WTC11 (cell line): ENCODE data around the gene DTNB. TPM values are rescaled to one million over a fixed set of nuclear protein-coding genes. Genes with fewer than 3 reads are reported as not detected.

ENCODE experiments used
- ATAC-seq: fragments of 200-7000 bp; cut with Tn5 transposase; 2 replicates; pipeline ENCODE4 v1.10.0; 2021; ENCODE audit warnings: mild to moderate bottlenecking, moderate library complexity
- CTCF ChIA-PET: fragments of 300-600 bp; sonication (Branson Sonifier 250); formaldehyde crosslinking; loops from one replicate; lab custom pipeline; 2021; ENCODE audit warnings: antibody characterized with exemption; lab: Charles Lee
- POLR2A ChIA-PET: fragments of 350-600 bp; sonication (Branson Sonifier 250); formaldehyde crosslinking; loops from one replicate; lab custom pipeline; 2021; ENCODE audit warnings: antibody characterized with exemption; lab: Charles Lee
- DNase-seq: peaks from one replicate; pipeline ENCODE4 v3.0.0; 2021; ENCODE audit warnings: low spot score
- H3K27ac Mint-ChIP-seq: 2 replicates; pipeline ENCODE4 v1.8.0; 2021; ENCODE audit warnings: mixed read lengths
- H3K27me3 Mint-ChIP-seq: 2 replicates; pipeline ENCODE4 v1.8.0; 2021; ENCODE audit warnings: low read depth, mild to moderate bottlenecking, moderate library complexity, mixed read lengths
- H3K36me3 Mint-ChIP-seq: 2 replicates; pipeline ENCODE4 v1.8.0; 2021; ENCODE audit warnings: mixed read lengths
- H3K4me1 Mint-ChIP-seq: 2 replicates; pipeline ENCODE4 v1.8.0; 2022; ENCODE audit warnings: mixed read lengths
- H3K4me3 Mint-ChIP-seq: 2 replicates; pipeline ENCODE4 v1.8.0; 2021; ENCODE audit warnings: mild to moderate bottlenecking, moderate library complexity, mixed read lengths
- H3K9me3 Mint-ChIP-seq: 2 replicates; pipeline ENCODE4 v1.8.0; 2021; ENCODE audit warnings: mixed read lengths
- ATF2 ChIP-seq: sonication (generic); formaldehyde crosslinking; IDR thresholded peaks from 2 replicates; pipeline ENCODE4 v1.8.1; 2022; ENCODE audit warnings: low read depth, missing genetic modification reagents, borderline replicate concordance
- ATF6 ChIP-seq: sonication (generic); formaldehyde crosslinking; IDR thresholded peaks from 2 replicates; pipeline ENCODE4 v1.8.1; 2023; ENCODE audit warnings: mild to moderate bottlenecking, missing genetic modification reagents
- FOXJ3 ChIP-seq: sonication (generic); formaldehyde crosslinking; IDR thresholded peaks from 2 replicates; pipeline ENCODE4 v1.9.0; 2021; ENCODE audit warnings: missing genetic modification reagents, mild to moderate bottlenecking, borderline replicate concordance
- JAZF1 ChIP-seq: fragments of 250-450 bp; sonication (Bioruptor Pico); IDR thresholded peaks from 2 replicates; pipeline ENCODE4 v1.9.0; 2021; ENCODE audit warnings: moderate library complexity, mild to moderate bottlenecking, inconsistent platforms
- JUN ChIP-seq: sonication (generic); formaldehyde crosslinking; IDR thresholded peaks from 2 replicates; pipeline ENCODE4 v1.8.0; 2023; ENCODE audit warnings: mild to moderate bottlenecking, missing genetic modification reagents
- MYBL2 ChIP-seq: sonication (generic); formaldehyde crosslinking; IDR thresholded peaks from 2 replicates; pipeline ENCODE4 v1.8.1; 2023; ENCODE audit warnings: mild to moderate bottlenecking, moderate library complexity, missing genetic modification reagents
- NFYB ChIP-seq: sonication (generic); formaldehyde crosslinking; conservative IDR thresholded peaks from 2 replicates; pipeline ENCODE4 v1.8.0; 2022; ENCODE audit warnings: low read depth, missing genetic modification reagents
- PREB ChIP-seq: sonication (generic); formaldehyde crosslinking; IDR thresholded peaks from 2 replicates; pipeline ENCODE4 v1.8.1; 2022; ENCODE audit warnings: mild to moderate bottlenecking, missing genetic modification reagents, moderate library complexity, borderline replicate concordance
- PRRX2 ChIP-seq: fragments of 250-450 bp; sonication (Bioruptor Pico); IDR thresholded peaks from 2 replicates; pipeline ENCODE4 v1.8.0; 2021; ENCODE audit warnings: mild to moderate bottlenecking
- TP53 ChIP-seq: sonication (generic); formaldehyde crosslinking; IDR thresholded peaks from 2 replicates; pipeline ENCODE4 v1.8.1; 2023; ENCODE audit warnings: mild to moderate bottlenecking, missing genetic modification reagents
- total RNA-seq: library from RNA; stranded (reverse); gene quantifications from 3 replicates; pipeline ENCODE4 v1.2.3, GENCODE V29; 2021
- TF ChIP-seq, protein P1 (sequence below): fragments of 250-450 bp; sonication (Bioruptor Pico); IDR thresholded peaks from 2 replicates; pipeline ENCODE4 v1.8.0; 2021; ENCODE audit warnings: mild to moderate bottlenecking
- TF ChIP-seq, protein P2 (sequence below): sonication (generic); formaldehyde crosslinking; IDR thresholded peaks from 2 replicates; pipeline ENCODE4 v1.8.1; 2022; ENCODE audit warnings: missing genetic modification reagents, borderline replicate concordance
- TF ChIP-seq, protein P3 (sequence below): fragments of 200-600 bp; IDR thresholded peaks from 2 replicates; pipeline ENCODE4 v1.8.0; 2022; ENCODE audit warnings: antibody characterized with exemption
- TF ChIP-seq, protein P4 (sequence below): sonication (generic); formaldehyde crosslinking; IDR thresholded peaks from 2 replicates; pipeline ENCODE4 v1.8.1; 2022; ENCODE audit warnings: mild to moderate bottlenecking, moderate library complexity, missing genetic modification reagents
- TF ChIP-seq, protein P5 (sequence below): fragments of 250-450 bp; sonication (Bioruptor Pico); IDR thresholded peaks from 2 replicates; pipeline ENCODE4 v2.1.2; 2022; ENCODE audit warnings: mild to moderate bottlenecking, moderate library complexity

Gene DTNB
- total RNA-seq, 1 experiment from 2014 or later: 39.9 TPM

GRCh38 chr2:25684577-25685473 is 11.4 kb upstream of the DTNB start:
- CTCF ChIA-PET: interaction anchor here (1.2 to 1.4 kb wide), 3 partner anchors 15 to 20 kb away, joined by 4 to 6 read pairs (median 5); no protein-coding TSS in a partner anchor
- no peak for DNase-seq
- H3K4me3 Mint-ChIP-seq: no peak overlapping the region
- no peaks in the 10 kb centered on the region for H3K9me3 Mint-ChIP-seq
- TF ChIP-seq PREB (CRISPR knock-in tag) (no peak), MYBL2 (CRISPR knock-in tag) (no peak), ATF6 (no peak), ATF2 (CRISPR knock-in tag) (no peak), FOXJ3 (CRISPR knock-in tag) (no peak), TP53 (CRISPR knock-in tag) (no peak), JAZF1 (CRISPR knock-in tag) (no peak), NFYB (no peak), PRRX2 (no peak), JUN (CRISPR knock-in tag) (no peak)
- TF ChIP-seq, protein P1, sequence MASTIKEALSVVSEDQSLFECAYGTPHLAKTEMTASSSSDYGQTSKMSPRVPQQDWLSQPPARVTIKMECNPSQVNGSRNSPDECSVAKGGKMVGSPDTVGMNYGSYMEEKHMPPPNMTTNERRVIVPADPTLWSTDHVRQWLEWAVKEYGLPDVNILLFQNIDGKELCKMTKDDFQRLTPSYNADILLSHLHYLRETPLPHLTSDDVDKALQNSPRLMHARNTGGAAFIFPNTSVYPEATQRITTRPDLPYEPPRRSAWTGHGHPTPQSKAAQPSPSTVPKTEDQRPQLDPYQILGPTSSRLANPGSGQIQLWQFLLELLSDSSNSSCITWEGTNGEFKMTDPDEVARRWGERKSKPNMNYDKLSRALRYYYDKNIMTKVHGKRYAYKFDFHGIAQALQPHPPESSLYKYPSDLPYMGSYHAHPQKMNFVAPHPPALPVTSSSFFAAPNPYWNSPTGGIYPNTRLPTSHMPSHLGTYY (CRISPR knock-in tag): no peak
- TF ChIP-seq, protein P2, sequence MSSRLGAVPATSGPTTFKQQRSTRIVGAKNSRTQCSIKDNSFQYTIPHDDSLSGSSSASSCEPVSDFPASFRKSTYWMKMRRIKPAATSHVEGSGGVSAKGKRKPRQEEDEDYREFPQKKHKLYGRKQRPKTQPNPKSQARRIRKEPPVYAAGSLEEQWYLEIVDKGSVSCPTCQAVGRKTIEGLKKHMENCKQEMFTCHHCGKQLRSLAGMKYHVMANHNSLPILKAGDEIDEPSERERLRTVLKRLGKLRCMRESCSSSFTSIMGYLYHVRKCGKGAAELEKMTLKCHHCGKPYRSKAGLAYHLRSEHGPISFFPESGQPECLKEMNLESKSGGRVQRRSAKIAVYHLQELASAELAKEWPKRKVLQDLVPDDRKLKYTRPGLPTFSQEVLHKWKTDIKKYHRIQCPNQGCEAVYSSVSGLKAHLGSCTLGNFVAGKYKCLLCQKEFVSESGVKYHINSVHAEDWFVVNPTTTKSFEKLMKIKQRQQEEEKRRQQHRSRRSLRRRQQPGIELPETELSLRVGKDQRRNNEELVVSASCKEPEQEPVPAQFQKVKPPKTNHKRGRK (CRISPR knock-in tag): no peak
- TF ChIP-seq, protein P3, sequence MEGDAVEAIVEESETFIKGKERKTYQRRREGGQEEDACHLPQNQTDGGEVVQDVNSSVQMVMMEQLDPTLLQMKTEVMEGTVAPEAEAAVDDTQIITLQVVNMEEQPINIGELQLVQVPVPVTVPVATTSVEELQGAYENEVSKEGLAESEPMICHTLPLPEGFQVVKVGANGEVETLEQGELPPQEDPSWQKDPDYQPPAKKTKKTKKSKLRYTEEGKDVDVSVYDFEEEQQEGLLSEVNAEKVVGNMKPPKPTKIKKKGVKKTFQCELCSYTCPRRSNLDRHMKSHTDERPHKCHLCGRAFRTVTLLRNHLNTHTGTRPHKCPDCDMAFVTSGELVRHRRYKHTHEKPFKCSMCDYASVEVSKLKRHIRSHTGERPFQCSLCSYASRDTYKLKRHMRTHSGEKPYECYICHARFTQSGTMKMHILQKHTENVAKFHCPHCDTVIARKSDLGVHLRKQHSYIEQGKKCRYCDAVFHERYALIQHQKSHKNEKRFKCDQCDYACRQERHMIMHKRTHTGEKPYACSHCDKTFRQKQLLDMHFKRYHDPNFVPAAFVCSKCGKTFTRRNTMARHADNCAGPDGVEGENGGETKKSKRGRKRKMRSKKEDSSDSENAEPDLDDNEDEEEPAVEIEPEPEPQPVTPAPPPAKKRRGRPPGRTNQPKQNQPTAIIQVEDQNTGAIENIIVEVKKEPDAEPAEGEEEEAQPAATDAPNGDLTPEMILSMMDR: no peak
- TF ChIP-seq, protein P4, sequence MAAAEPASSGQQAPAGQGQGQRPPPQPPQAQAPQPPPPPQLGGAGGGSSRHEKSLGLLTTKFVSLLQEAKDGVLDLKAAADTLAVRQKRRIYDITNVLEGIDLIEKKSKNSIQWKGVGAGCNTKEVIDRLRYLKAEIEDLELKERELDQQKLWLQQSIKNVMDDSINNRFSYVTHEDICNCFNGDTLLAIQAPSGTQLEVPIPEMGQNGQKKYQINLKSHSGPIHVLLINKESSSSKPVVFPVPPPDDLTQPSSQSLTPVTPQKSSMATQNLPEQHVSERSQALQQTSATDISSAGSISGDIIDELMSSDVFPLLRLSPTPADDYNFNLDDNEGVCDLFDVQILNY (CRISPR knock-in tag): no peak
- TF ChIP-seq, protein P5, sequence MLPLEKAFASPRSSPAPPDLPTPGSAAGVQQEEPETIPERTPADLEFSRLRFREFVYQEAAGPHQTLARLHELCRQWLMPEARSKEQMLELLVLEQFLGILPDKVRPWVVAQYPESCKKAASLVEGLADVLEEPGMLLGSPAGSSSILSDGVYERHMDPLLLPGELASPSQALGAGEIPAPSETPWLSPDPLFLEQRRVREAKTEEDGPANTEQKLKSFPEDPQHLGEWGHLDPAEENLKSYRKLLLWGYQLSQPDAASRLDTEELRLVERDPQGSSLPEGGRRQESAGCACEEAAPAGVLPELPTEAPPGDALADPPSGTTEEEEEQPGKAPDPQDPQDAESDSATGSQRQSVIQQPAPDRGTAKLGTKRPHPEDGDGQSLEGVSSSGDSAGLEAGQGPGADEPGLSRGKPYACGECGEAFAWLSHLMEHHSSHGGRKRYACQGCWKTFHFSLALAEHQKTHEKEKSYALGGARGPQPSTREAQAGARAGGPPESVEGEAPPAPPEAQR (CRISPR knock-in tag): no peak
- TF ChIP-seq, all 79 proteins: peak for 0
- Mint-ChIP-seq H3K4me1 (no peaks in the 10 kb centered on the region), H3K36me3 (no peaks in the 10 kb centered on the region), H3K27ac (no peak overlapping the region), H3K27me3 (no peaks in the 10 kb centered on the region; the same call in 1 of the 2 replicates)
- ATAC-seq: no peak
- POLR2A ChIA-PET: no interaction called here
